Stimulated activated CD4-positive, alpha-beta T cell treated with anti-CD3 and anti-CD28 coated beads, Interleukin-15, amount 100 ng/mL, for 1 hour (primary cell): ENCODE data around the gene PIM3.
"Not testable (repeated sequence)": the region's sequence is repeated elsewhere in the genome, so short reads cannot be mapped to it uniquely, and the experiment has no call there.

Experiments
- DNase-seq, 2 donors: peaks; one replicate each; pipeline ENCODE4 v3.0.0-alpha.2; 2020; ENCODE audit warnings: low read depth in 1 of 2, low spot score in 1 of 2

PIM3 gene

GRCh38 chr22:49942565-49943404, 17.8 kb upstream of the PIM3 start:
- DNase-seq: no peak

GRCh38 chr22:49943405-49943765, 17.2 kb upstream of the PIM3 start:
- no peak for DNase-seq

- DNase-seq: no peak
Measured at GRCh38 chr22:49943771-49944398, 16.7 kb upstream of the PIM3 start.

- no peak for DNase-seq
Measured at GRCh38 chr22:49944399-49944891, 16.1 kb upstream of the PIM3 start.

GRCh38 chr22:49945042-49945794, 15.4 kb upstream of the PIM3 start:
- not testable (repeated sequence) for DNase-seq

- no peak for DNase-seq
Measured at GRCh38 chr22:49946612-49947295, 13.8 kb upstream of the PIM3 start.

GRCh38 chr22:49947296-49947622, 13.3 kb upstream of the PIM3 start:
- no peak for DNase-seq

GRCh38 chr22:49948116-49948957, 12.2 kb upstream of the PIM3 start:
- DNase-seq: no peak

- DNase-seq: no peak
Measured at GRCh38 chr22:49948958-49949913, 11.3 kb upstream of the PIM3 start.

GRCh38 chr22:49949914-49950292, 10.7 kb upstream of the PIM3 start:
- DNase-seq: no peak

- no peak for DNase-seq
Measured at GRCh38 chr22:49950396-49950994, 10.1 kb upstream of the PIM3 start.

- no peak for DNase-seq
Measured at GRCh38 chr22:49951000-49951677, 9.4 kb upstream of the PIM3 start.

- no peak for DNase-seq
Measured at GRCh38 chr22:49951678-49951985, 8.9 kb upstream of the PIM3 start.

- no peak for DNase-seq
Measured at GRCh38 chr22:49951986-49952896, 8.3 kb upstream of the PIM3 start.

- DNase-seq: no peak
Measured at GRCh38 chr22:49953027-49953679, 7.4 kb upstream of the PIM3 start.

GRCh38 chr22:49953680-49954344, 6.8 kb upstream of the PIM3 start:
- DNase-seq: no peak

- no peak for DNase-seq
Measured at GRCh38 chr22:49954354-49954753, 6.2 kb upstream of the PIM3 start.
